ENCODE results near the gene HSPA1A. TPM values are rescaled to one million over a fixed set of nuclear protein-coding genes. Genes with fewer than 3 reads are reported as not detected.

HSPA1A gene
- total and polyA plus RNA-seq, 4 donors: 90.6 to 1,149 (median 139) TPM

- Histone ChIP-seq H3K27ac (ENCODE audit: low read depth in 1 of 2, low read length in 1 of 2) (peak overlapping the region; percentile 92 to 93), H3K9me3 (ENCODE audit: control insufficient read depth in 4 of 4, insufficient read depth in 3 of 4, low read length in 3 of 4) (no peaks in the 10 kb centered on the region), H3K36me3 (ENCODE audit: control insufficient read depth in 4 of 4, insufficient read depth in 4 of 4, low read length in 4 of 4) (peaks cover 9 to 32% (median 25%) of the 10 kb centered on the region in 4 donors), H3K27me3 (ENCODE audit: control insufficient read depth in 3 of 3, insufficient read depth in 3 of 3, low read length in 2 of 3) (no peaks in the 10 kb centered on the region), H3K9ac (ENCODE audit: insufficient read depth in 1 of 2, low read length in 2 of 2) (peak overlapping the region; percentile 82 to 98), H3K4me3 (peak overlapping the region; percentile 86), H3K4me1 (ENCODE audit: control insufficient read depth in 5 of 5, insufficient read depth in 5 of 5, low read length in 5 of 5) (peaks cover 7 to 32% (median 14%) of the 10 kb centered on the region in 5 donors)
- no peak for TF ChIP-seq CTCF (IDR thresholded peaks at IDR 0.05; ENCODE audit: control extremely low read depth, extremely low read depth)
- WGBS, 2 donors: 0% methylated on average over 58 to 59 of the region's 59 CpGs
- DNase-seq: peak; percentile 91 to 96 (median 95)
- peak; percentile 82 for ATAC-seq (ENCODE audit: insufficient read depth, low FRiP score)
These were observed 19.3 kb downstream of the HSPA1A start for GRCh38 chr6:31834367-31835250.

GRCh38 chr6:31836047-31836473, 20.7 kb downstream of the HSPA1A start:
- DNase-seq (peak in 1 of 3 donors; percentile 37), ATAC-seq (ENCODE audit: insufficient read depth, low FRiP score) (no peak)
- 12 to 17% methylated on average over 14 of the region's 14 CpGs for WGBS, 2 donors
- Histone ChIP-seq H3K9ac (ENCODE audit: insufficient read depth in 1 of 2, low read length in 2 of 2) (peak overlapping the region; percentile 8 to 87), H3K4me3 (peak overlapping the region; percentile 8), H3K36me3 (ENCODE audit: control insufficient read depth in 4 of 4, insufficient read depth in 4 of 4, low read length in 4 of 4) (peaks cover 16 to 39% (median 31%) of the 10 kb centered on the region in 4 donors), H3K27me3 (ENCODE audit: control insufficient read depth in 3 of 3, insufficient read depth in 3 of 3, low read length in 2 of 3) (no peaks in the 10 kb centered on the region), H3K27ac (ENCODE audit: low read depth in 1 of 2, low read length in 1 of 2) (peak overlapping the region; percentile 62 to 65), H3K4me1 (ENCODE audit: control insufficient read depth in 5 of 5, insufficient read depth in 5 of 5, low read length in 5 of 5) (peaks cover 7 to 28% (median 13%) of the 10 kb centered on the region in 5 donors), H3K9me3 (ENCODE audit: control insufficient read depth in 4 of 4, insufficient read depth in 3 of 4, low read length in 3 of 4) (no peaks in the 10 kb centered on the region)
- no peak for TF ChIP-seq CTCF (IDR thresholded peaks at IDR 0.05; ENCODE audit: control extremely low read depth, extremely low read depth)

GRCh38 chr6:31836474-31837368, 21.4 kb downstream of the HSPA1A start:
- peaks cover 7 to 24% (median 11%) of the 10 kb centered on the region in 5 donors for H3K4me1 ChIP-seq (ENCODE audit: control insufficient read depth in 5 of 5, insufficient read depth in 5 of 5, low read length in 5 of 5)
- TF ChIP-seq CTCF (IDR thresholded peaks at IDR 0.05; ENCODE audit: control extremely low read depth, extremely low read depth): no peak
- WGBS, 2 donors: 25 to 27% methylated on average over 12 of the region's 12 CpGs

More at GRCh38 chr6:31836474-31837368, 21.4 kb downstream of the HSPA1A start:
- Histone ChIP-seq H3K4me3 (peak overlapping the region; percentile 24), H3K27me3 (ENCODE audit: control insufficient read depth in 3 of 3, insufficient read depth in 3 of 3, low read length in 2 of 3) (no peaks in the 10 kb centered on the region), H3K9ac (ENCODE audit: insufficient read depth in 1 of 2, low read length in 2 of 2) (peak overlapping the region; percentile 8 to 87), H3K27ac (ENCODE audit: low read depth in 1 of 2, low read length in 1 of 2) (peak overlapping the region; percentile 62 to 65), H3K9me3 (ENCODE audit: control insufficient read depth in 4 of 4, insufficient read depth in 3 of 4, low read length in 3 of 4) (no peaks in the 10 kb centered on the region), H3K36me3 (ENCODE audit: control insufficient read depth in 4 of 4, insufficient read depth in 4 of 4, low read length in 4 of 4) (peaks cover 16 to 39% (median 32%) of the 10 kb centered on the region in 4 donors)
- DNase-seq (no peak), ATAC-seq (ENCODE audit: insufficient read depth, low FRiP score) (no peak)

Data from lung (tissue), 12 donors.